ENCODE measurements around the gene P2RY6. TPM values are rescaled to one million over a fixed set of nuclear protein-coding genes. Genes with fewer than 3 reads are reported as not detected.

The P2RY6 gene
- total and polyA plus RNA-seq, 10 of the 15 experiments (the other 5 are each of a cell fraction or from before 2014, with no cell fraction given) = 0.05 to 0.90 (median 0.22) TPM; not detected in 4

DNA sequence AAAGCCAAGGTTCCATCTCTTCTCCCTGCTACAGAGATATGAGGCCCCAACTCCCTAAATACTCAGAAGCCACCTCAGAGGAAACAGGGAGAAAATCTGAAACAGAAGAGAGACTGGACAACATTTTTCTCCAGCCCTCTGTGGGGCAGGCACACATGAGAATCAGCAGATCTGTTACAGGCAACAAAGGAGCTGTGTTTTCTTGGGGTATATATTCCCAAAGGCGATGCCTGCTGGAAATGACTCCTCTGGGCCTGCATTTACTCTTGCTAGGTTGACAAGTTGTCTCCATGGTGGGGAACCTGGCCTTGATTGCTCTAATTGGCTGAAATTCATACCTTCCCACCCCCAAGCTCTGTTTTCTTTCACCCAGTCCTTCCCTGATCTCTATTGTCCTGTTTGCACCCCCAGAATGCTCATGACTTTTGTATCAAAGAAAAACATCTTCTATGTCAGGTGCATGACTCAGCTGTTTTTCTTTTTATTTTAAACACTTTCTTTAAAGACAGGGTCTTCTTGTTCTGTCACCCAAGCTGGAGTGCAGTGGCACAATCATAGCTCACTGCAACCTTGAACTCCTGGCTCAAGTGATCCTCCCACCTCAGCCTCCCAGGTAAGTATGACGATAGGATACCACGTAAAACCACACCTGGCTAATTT lies 23.5 kb upstream of the P2RY6 start:
- BruUV-seq (replicated peaks) = no TSS peak
- Histone ChIP-seq H3K4me1 (ENCODE audit: control insufficient read depth, insufficient read depth, low read length) (no peaks in the 10 kb centered on the region; the same call in 1 of the 2 replicates), H3K4me2 (ENCODE audit: control insufficient read depth, insufficient read depth) (no peak overlapping the region), H4K20me1 (ENCODE audit: control insufficient read depth, insufficient read depth) (no peaks in the 10 kb centered on the region), H3K4me3 (no peak overlapping the region), H3K27me3 (replicated peaks in 1 of 2; ENCODE audit: control insufficient read depth in 2 of 2, insufficient read depth in 2 of 2, low read length in 1 of 2) (no peaks in the 10 kb centered on the region), H3K36me3 (ENCODE audit: control insufficient read depth in 2 of 2, insufficient read depth in 2 of 2, low read length in 1 of 2) (no peaks in the 10 kb centered on the region), H3K27ac (ENCODE audit: control insufficient read depth, insufficient read depth) (no peak overlapping the region), H3K9me3 (replicated peaks; ENCODE audit: control insufficient read depth, insufficient read depth, low read length) (no peaks in the 10 kb centered on the region), H3K79me2 (ENCODE audit: control insufficient read depth, insufficient read depth, low read length) (no peaks in the 10 kb centered on the region), H2AFZ (ENCODE audit: control insufficient read depth, low read depth, low read length) (no peak overlapping the region), H3K9ac (ENCODE audit: control insufficient read depth, insufficient read depth, low read length) (no peak overlapping the region)
- intact Hi-C loops (cut with micrococcal nuclease; ENCODE audit: unreplicated experiment) (no loop called here), in situ Hi-C loops (cut with MboI) (no loop called here)
- DNase-seq (ENCODE audit: low read depth, low spot score) (no peak), ATAC-seq (no peak), FAIRE-seq (no peak)
- ChIA-PET RAD21 (ENCODE audit: unreplicated experiment) (no interaction called here), POLR2A (interaction anchor here (0.6 kb wide), 1 partner anchor 25 kb away, joined by 3 read pairs; no protein-coding TSS in a partner anchor), CTCF (interaction anchor here (0.8 to 1.6 kb wide), 4 partner anchors 11 to 41 kb away, joined by 3 to 4 read pairs (median 4); no protein-coding TSS in a partner anchor), SMC1A (ENCODE audit: uncharacterized antibody, unreplicated experiment) (interaction anchor here (0.6 to 1.0 kb wide), 4 partner anchors 40 to 1306 kb away, joined by 3 to 4 read pairs (median 3); no protein-coding TSS in a partner anchor)
- 95% methylated on average over 3 of the region's 3 CpGs for WGBS (ENCODE audit: insufficient coverage, insufficient replicate concordance, low lambda C conversion rate, missing lambda C conversion rate)
- TF ChIP-seq MXI1 (IDR thresholded peaks at IDR 0.05; ENCODE audit: low read depth, low read length) = no peak
- no peak for TF ChIP-seq SUZ12 (IDR thresholded peaks at IDR 0.05; ENCODE audit: unreplicated experiment)
- no peak for TF ChIP-seq RBBP5 (conservative IDR thresholded peaks at IDR 0.05)
- TF ChIP-seq HDGF (IDR thresholded peaks at IDR 0.05) = no peak
- TF ChIP-seq PML (IDR thresholded peaks at IDR 0.05; ENCODE audit: low read length) = no peak
- no peak for TF ChIP-seq RB1 (IDR thresholded peaks at IDR 0.05; ENCODE audit: borderline replicate concordance)
- TF ChIP-seq POLR2AphosphoS5 (IDR thresholded peaks at IDR 0.05; ENCODE audit: low read length) = no peak
- TF ChIP-seq ZNF274 (IDR thresholded peaks at IDR 0.05; ENCODE audit: insufficient read depth, insufficient read length) = no peak
- TF ChIP-seq IRF5 (IDR thresholded peaks at IDR 0.05; ENCODE audit: borderline replicate concordance) = no peak
- TF ChIP-seq FOS (IDR thresholded peaks at IDR 0.05; ENCODE audit: borderline replicate concordance, extremely low read depth, insufficient read length) = no peak
